Right renal cortex interstitium (tissue), 3 donors: ENCODE measurements around the gene KLHL8. TPM values are rescaled to one million over a fixed set of nuclear protein-coding genes. Genes with fewer than 3 reads are reported as not detected.
"Not testable (repeated sequence)": the region's sequence is repeated elsewhere in the genome, so short reads cannot be mapped to it uniquely, and the experiment has no call there.

Source experiments
- DNase-seq, 3 donors: peaks; one replicate each; pipeline ENCODE4 v3.0.0-alpha.2; 2013; ENCODE audit warnings: low read depth in 3 of 3, low spot score in 2 of 3
- polyA plus RNA-seq, 3 donors: library from polyadenylated mRNA; unstranded; fragments of 120-200 nt; gene quantifications; one replicate each; pipeline ENCODE4 v1.2.1, GENCODE V29; 2013; ENCODE audit not compliant: insufficient read length in 3 of 3

The KLHL8 gene
- polyA plus RNA-seq, 3 donors: 24.2 to 25.8 (median 24.7) TPM

DNA sequence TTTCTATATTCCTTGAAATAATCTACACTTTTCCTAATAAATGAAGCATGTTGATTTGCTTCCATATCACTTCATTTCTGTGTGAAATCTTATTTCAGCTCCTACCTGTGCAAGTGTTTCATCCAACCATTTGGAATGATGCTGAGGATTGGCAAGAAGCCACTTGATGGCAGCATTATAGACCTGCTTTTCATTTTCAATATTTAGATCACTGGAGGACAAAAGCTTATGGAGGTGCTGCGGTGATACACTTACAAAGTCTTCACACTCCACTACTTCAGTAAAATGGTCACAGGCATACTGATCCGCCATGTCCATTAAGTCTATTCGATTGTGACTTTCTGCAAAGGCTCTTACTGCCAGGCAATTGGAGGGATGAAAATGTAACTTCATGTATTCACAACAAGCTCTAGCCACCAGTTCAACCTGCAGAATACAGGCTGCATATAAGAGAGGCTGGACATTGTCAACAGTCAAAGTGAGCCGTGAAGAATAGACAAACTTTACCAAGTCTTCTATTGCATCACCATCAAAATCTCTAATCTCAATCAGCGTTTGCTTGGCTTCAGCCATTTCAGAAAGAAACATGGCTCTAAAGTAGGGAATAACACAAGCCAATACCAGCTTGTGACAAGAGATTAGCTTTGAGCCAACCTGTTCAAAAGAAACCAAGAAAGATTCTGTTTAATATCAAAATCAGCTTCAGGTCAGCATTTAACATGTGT lies 35.1 kb downstream of the KLHL8 start:
- no peak for DNase-seq

DNA sequence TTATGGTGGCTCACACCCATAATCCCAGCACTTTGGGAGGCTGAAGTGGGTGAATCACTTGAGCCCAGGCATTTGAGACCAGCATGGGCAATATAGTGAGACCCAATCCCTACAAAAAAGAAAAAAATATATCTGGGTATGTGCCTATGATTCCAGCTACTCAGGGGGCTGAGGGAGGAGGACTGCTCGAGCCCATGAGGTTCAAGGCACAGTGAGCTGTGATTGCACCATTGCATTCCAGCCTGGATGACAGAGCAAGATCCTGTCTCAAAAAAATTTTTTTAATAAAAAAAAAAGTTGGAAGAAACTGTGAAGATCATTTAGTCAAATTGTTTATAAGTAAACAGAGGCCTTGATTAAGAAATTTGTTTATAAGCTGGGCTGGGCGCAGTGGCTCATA lies 39.7 kb downstream of the KLHL8 start:
- no peak for DNase-seq

DNA sequence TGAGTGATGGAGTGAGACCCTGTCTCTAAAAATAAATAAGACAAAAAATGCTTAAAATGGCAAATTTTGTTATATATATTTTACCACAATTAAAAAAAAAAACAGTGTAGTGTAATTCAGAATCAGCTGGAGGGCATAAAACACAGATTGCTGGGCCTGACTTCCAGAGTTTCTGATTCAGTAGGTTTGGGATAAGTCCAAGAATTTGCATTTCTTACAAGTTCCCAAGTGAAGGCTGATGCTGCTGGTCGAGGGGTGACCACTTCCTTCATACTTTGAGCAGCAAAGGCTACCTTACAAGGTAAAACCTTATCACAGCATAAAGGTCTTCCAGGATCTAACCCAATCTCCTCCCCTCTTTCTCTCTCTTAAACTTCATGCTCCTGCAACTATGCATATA lies 40.7 kb downstream of the KLHL8 start:
- no peak for DNase-seq

DNA sequence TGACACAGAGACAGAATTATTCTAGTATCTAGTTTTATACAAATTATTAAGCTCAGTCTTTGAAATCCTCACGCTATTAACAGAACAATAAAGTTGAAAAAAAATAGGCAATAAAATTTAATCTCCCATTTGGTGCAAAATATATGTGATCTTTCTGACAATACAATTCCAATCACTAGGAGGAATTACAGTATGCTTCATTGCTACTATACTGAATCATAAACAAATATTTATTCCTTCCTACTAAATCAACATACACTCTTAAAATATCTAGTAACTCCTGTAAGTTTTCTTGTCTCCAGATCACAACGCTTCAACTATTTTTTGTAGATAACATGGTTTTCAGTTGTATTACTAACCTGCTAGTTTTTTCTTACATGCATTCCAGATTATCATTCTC lies 45.7 kb downstream of the KLHL8 start:
- DNase-seq: no peak

DNA sequence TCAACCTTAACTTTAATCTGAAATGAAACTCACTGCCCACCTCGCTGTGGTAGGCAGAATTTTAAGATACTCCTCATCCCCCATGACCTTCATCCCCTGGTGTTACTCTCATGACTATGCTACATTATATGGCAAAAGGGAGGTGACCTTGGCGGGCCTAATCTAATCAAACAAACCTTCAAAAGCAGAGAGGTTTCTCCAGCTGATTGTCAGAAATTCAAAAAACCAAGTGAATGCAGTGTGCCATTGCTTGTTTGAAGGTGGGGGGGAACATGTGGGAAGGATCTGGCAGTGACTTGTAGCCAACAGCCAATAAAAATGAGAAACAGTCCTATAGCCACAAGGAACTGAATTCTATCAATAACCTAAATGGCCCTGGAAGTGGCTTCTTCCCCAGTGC lies 48.5 kb downstream of the KLHL8 start:
- DNase-seq: no peak

DNA sequence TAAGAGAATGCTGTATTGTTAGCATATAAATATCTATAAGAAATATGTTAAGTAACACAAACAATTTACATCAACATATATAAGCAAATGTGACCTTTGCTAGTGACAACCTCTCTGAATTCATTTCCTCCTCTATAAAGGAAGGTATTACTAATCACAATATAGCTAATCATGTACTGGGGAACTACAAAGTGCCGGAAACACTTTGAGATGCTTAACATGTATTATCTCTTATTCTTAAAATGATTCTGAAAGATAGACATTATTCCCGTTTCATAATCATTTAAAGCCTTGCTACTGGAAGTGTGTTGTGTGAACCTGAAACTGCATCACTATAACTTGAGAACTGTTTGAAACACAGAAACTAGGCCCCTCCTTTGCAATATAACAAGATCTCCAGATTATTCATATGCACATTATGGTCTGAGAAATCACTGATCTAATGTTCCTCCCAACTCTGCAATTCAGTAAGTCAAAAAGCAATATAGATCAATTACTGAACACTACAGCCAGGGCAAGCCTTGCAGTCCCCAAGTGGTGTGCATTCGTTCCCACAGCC lies 54.0 kb downstream of the KLHL8 start:
- DNase-seq: no peak

DNA sequence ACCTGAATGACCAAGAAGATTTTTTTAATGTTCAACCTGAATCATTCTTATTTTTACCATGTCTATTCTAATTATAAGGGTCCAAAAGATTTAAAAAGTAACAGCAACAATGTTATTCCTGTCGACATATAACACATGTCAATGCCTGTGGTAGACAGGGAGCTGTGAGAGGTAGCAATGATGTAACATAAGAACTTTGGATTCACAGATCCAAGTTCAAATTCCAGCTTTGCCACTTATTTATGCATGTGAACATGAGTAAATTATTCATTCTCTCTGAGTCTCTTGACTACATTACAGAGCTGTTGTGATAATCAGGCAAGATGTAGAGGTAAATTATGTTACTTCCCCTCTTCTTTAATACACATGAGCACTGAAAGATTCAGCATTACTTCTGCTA lies 54.5 kb downstream of the KLHL8 start:
- DNase-seq: no peak

DNA sequence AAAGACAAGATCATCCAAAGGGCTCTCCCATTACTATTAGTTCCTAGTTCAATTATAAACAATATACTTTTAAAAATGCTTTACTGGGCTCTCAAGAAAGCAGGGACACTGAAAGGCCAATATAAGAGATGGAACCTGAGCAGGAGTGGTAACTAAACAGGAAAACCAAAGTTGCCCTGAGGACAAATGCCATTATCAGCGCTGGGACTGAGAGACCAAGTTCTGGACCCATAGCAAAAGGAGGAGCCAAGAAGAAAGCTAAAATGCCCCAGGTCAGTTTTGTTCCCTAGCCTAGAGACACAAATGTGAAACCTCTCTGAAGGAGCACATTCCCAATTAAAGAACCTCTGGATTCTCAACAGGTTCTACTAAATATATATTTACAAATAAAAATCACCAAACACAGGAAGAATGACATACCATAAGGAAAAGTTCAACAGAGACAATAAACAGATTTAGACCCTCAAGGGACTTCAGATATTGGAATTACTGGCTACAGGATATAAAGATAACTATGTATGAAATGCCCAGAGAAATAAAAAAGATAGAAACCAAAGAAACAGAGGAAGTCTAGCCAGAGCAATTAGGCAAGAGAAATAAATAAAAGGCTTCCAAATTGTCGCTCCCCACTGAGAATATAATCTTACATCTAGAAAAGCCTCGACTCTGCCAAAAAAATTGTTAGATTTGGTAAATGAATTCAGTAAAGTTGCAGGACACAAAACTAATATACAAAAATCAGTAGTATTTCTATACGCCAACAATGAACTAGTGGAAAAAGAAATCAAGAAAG lies 67.1 kb downstream of the KLHL8 start:
- no peak for DNase-seq

DNA sequence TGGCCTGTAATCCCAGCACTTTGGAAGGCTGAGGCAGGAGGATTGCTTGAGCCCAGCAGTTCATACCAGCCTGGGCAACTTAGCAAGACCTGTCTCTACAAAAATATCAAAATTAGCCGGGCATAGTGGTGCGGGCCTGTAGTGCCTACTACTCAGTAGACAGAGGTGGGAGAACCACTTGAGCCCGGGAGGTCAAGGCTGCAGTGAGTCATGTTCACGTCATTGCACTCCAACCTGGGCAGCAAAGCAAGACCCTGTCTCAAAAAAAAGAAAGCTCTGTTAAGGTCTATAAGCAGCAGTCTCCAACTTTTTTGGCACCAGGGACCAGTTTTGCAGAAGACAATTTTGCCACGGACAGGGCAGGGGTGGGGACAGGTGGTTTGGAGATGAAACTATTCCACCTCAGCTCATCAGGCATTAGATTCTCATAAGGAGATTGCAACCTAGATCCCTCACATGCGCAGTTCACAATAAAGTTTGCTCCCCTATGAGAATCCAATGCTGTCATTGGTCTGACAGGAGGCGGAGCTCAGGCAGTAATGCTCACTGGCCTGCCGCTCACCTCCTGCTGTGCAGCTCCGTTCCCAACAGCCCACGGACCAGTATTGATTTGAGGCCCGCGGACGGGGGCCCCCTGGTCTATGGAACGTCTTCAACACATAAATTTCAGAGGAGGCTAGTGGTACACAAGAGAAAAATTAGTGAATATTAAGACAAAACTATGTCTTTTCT lies 67.9 kb downstream of the KLHL8 start:
- DNase-seq: no peak

DNA sequence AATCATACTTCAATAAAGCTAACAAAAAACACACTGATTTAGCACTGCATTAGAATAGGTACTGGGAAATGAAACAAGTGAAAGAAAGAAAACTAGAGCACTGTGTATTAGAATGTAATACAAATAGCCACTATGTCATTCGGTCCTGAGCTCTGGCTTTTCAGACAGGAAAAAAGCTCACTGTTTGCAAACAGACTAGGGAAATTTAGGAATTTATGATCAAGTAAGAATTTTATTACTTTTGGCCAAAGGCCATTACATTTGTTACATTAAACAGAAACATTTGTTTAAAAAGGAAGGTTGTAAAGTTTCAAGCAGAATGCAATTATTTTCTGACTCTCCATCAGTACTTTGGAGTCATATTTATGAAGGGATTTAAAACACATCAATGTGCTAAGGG lies 68.7 kb downstream of the KLHL8 start:
- DNase-seq: no peak

DNA sequence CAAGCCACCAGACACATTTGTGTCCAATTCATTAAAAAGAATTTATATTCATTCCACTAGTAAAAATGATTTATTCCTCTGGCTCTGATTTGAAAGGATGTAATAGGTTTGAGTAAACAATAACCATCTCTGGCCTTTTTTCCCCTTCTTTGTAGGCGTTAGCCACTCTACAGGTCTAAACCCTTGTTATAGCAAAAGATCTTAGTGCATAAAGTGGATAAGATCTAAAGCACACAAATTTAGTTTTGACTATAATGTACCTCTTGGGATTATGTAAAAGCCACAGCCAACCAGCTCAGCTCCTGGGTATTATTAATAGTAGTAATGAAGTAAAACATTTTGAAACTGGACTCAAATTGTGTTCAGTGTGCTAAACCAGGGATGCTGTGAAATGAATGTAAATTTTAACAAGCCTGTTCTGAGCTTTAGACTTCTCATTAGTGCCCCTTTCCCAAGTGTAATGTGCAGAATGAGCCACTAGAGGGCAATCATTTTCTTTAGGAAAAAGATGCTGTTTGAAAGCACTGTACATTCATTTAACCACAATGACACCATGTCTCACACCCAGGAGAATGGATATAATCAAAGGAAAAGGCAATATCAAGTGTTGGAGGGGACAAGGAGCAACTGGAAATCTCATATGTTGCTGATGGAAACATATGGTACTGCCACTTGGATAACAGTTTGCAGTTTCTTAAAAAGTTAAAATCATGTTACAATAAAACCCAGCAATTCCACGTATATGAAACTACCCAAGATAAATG lies 69.7 kb downstream of the KLHL8 start:
- DNase-seq: peak; percentile 49 to 74 (median 73)

DNA sequence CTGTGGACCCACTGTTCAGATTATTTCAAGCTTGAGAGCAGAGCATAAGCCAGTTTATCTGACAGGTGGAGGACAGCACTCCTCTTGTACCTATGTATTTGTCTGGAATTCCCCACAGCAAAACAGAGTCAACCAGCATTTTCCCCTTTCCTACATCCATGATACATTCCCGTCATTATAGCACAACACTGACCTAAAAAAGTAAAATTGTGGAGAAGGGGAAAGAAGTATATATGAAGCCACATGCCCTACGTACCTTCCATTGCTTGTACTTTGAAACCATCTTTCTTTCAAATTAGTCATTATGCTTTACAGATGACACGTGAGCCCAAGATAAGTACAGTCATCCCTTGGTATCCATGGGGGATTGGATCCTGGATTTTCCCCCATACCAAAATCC lies 73.3 kb downstream of the KLHL8 start:
- no peak for DNase-seq

DNA sequence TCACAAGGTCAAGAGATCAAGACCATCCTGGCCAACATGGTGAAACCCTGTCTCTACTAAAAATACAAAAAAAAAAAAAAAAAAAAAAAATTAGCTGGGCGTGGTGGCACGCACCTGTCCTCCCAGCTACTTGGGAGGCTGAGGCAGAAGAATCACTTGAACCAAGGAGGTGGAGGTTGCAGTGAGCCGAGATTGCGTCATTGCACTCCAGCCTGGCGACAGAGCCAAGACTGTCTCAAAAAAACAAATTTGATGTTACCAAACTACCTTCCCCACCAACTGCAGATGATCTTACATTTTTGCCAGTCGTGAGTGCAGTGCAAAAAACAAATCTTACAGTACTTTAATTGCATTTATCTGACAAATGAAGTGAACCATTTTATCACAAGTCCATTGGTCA lies 74.5 kb downstream of the KLHL8 start:
- DNase-seq: not testable (repeated sequence)

DNA sequence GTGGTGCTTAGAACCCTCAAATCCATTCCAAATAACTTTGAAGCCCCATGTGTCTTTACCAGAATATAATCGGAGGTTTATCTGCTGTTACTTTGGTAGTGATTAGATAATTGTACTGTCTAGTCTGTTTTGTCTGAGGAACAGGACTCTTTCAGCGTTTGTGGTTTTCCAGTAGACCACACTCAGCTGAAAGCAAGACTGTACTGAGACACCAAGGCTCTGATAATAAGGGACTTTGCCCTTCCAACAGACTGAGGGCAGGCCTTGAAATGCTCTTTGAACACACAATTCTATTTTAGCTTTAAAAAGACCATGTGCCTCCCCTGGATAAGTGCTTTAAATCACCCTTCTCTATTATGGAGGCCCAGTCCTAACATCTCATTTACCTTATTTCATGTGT lies 76.1 kb downstream of the KLHL8 start:
- DNase-seq: no peak

DNA sequence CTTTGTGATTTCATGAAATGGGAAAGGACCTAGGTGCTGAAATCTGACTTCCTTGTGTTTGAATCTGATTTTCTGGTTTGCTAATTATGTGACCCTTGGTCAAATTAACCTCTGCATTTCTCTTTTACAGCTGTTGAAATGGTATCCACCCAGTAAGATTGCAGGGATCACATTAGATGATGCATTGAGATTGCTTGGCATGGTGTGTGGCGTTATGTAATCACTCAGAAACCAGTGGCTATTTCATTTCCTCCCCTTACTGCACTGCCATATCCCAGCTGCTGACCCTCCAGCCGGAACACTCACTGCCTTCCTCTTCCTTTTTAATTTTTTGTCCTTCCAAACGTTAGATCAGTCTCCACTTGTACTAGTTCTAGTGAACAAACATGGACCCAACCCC lies 79.0 kb downstream of the KLHL8 start:
- no peak for DNase-seq

DNA sequence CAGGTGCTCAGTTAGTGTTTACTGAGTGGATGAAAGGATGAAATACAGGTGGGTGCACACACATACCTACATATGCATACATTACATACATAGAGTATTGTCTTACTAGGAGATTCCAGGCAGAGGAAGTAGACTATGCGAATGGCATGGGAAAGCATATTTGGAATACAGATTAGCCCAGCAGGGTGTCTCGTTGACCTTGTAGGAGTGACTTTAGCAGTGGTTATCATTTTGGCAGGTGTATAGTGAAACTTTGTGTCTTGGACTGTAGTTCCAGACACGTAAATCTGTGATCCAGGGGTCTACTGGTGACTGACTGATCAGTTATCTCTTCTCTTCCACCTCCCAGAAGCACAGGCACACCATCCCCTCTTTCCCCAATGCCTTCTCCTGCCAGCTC lies 86.3 kb downstream of the KLHL8 start:
- DNase-seq: no peak

DNA sequence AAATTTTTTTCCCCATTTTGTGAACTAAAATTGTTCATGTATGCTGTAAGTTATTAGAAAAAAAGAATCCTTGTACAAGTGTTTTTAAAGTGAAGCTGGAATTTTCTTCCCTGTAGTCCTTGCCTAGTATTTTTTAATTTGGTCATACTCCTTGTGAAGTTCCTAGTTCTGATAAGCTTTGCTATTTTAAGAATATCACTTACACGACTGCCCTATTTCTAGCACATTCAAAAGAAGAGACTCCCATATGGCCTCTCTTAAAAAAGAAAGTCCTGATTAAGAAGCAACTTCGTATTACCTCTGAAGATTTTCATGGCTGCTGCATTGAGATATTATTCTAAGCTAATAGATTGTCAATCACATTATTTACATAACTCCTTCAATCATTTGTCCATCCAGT lies 87.2 kb downstream of the KLHL8 start:
- no peak for DNase-seq

DNA sequence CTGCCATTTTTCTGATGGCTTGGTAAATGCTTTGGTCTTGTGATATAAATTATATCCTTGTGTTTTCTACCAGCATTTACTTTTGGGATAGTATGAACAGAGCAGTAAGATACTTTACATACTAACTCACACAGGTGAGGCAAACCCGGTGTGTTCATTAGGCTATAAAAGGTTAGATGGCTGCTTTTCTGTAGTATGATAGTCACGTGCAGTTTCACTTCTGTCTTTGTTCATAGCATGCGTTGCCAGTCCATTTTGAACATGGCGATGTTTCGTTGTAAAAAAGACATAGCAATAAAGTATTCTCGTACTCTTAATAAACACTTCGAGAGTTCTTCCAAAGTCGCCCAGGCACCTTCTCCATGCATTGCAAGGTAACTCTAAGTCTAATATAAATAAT lies 88.4 kb downstream of the KLHL8 start:
- no peak for DNase-seq

DNA sequence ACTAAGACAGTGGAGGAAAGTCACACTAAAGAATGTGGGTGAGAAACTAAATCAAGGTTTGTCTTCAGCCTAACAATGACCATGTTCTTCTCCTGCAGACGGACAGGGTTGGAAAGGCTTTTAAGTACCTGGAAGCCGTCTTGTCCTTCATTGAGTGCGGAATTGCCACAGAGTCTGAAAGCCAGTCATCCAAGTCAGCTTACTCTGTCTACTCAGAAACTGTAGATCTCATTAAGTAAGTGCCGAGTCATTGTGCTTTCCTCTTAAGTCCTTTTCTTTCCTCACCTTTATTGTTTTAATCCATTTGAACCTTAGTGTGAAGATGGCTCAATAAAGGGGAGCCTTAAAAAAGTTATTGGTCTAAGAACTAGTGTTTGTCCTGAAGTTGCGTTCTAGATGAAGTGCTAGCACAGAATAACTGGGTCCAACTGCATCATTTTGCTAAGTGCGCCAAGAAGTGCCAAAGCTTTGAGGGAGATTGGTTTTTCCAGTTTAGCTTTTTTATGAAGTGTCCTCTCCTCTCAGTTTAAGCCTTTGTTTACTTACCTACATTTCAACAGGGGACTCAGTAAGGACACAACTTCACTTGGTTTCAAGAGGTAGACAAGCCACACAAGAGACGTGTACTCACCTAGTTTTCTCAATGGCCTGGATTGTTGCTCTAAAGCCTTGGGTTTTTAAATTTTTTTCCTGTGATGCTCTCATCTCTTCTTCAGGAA lies 89.3 kb downstream of the KLHL8 start:
- no peak for DNase-seq

DNA sequence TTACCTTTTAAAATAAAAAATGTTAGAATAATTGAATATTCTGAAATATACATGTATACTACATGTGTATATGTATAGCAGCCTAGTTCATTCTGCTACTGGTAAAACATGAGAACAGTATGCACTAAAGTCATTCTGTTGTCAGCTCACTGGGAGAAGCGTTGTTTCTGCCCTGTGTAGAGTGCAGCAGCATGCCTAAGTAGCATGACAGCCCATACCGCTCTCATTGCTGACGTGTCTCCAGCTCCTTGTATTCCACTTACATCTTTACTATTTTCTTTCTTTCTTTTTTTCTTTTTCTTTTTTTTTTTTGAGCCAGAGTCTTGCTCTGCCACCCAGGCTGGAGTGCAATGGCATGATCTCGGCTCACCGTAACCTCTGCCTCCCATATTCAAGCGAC lies 90.7 kb downstream of the KLHL8 start:
- no peak for DNase-seq
